Neutrophil (primary cell): Measurements from ENCODE around the gene TMEM233.

ENCODE experiments used
- H3K27ac ChIP-seq: fragments of 200-600 bp; sonication (generic); 2 replicates; pipeline ENCODE4 v1.5.1; 2016; ENCODE audit warnings: mild to moderate bottlenecking, moderate library complexity
- H3K27me3 ChIP-seq: fragments of 200-600 bp; sonication (generic); 2 replicates; pipeline ENCODE4 v1.6.0; 2016; ENCODE audit warnings: mild to moderate bottlenecking
- H3K36me3 ChIP-seq: fragments of 200-600 bp; sonication (generic); 2 replicates; pipeline ENCODE4 v1.5.1; 2017
- H3K4me1 ChIP-seq, 2 experiments: fragments of 200-600 bp in 1 of 2; sonication (generic) in 1 of 2; 1 replicate in 1 of 2; 2 replicates in 1 of 2; pipeline versions ENCODE4 v1.5.1 to v1.6.1; 2013 to 2016; ENCODE audit warnings: low read depth in 1 of 2, low read length in 1 of 2, mild to moderate bottlenecking in 1 of 2, moderate library complexity in 1 of 2; ENCODE audit not compliant: control insufficient read depth in 1 of 2, insufficient read depth in 1 of 2
- H3K4me3 ChIP-seq, 2 experiments: fragments of 200-600 bp in 1 of 2; sonication (generic) in 1 of 2; 1 replicate in 1 of 2; 2 replicates in 1 of 2; pipeline ENCODE4 v1.5.1; 2013 to 2016; ENCODE audit warnings: low read depth in 1 of 2, low read length in 1 of 2, mild to moderate bottlenecking in 1 of 2, moderate library complexity in 1 of 2
- H3K9me3 ChIP-seq: fragments of 200-600 bp; sonication (generic); 2 replicates; pipeline ENCODE4 v1.5.1; 2016
- CTCF ChIP-seq: fragments of 200-600 bp; sonication (generic); IDR thresholded peaks from 2 replicates; pipeline ENCODE4 v1.5.1; 2016; ENCODE audit warnings: antibody characterized with exemption

TMEM233 gene

DNA sequence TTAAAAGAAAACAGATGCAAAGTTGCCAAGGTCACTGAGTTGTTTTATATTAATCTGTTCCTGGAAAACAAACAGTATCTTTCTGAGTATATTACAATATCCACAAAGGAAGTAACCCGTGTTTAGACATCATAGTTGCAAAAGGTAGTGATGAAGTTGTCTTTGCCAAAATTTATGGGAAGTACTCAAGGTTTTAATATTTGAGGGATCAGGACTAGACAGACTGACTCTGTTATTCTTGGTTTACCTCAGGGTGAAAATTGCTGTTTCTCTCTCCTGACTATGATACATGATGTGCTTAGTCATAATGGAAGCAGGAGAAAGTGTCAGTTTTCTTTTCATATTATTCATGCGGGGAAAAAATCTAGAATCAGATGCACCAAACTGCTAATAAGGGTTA lies 28.3 kb downstream of the TMEM233 start:
- Histone ChIP-seq H3K4me1 (no peaks in the 10 kb centered on the region), H3K27ac (no peak overlapping the region), H3K36me3 (no peaks in the 10 kb centered on the region), H3K27me3 (peaks cover 23% of the 10 kb centered on the region), H3K4me3 (no peak overlapping the region), H3K9me3 (no peaks in the 10 kb centered on the region)
- TF ChIP-seq CTCF, result no peak

DNA sequence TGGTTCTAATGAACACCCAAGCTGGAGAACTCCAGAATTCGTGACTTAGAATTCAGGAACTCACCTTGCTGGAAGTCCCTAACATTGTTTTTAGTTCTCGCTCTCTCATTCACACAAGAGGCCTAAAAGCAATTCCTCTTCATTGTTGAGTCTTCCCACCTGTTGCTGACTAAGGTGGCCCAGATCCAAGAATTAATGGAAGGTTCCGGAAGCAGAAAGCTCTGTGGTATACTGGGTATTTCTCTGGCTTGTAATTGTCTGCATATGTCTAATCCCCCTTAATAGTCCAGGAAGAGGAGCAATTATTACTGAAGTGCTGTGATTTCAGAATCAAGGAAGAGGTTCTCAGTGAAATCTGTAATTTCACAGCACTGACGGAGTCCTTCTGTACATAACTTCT lies 31.4 kb downstream of the TMEM233 start:
- no peak overlapping the region for H3K4me3 ChIP-seq
- no peak for TF ChIP-seq CTCF
- H3K4me1 ChIP-seq, result no peaks in the 10 kb centered on the region
- peaks cover 23% of the 10 kb centered on the region for H3K27me3 ChIP-seq
- no peaks in the 10 kb centered on the region for H3K36me3 ChIP-seq
- no peaks in the 10 kb centered on the region for H3K9me3 ChIP-seq
- H3K27ac ChIP-seq, result no peak overlapping the region

GRCh38 chr12:119627019-119627643 lies 33.6 kb downstream of the TMEM233 start:
- Histone ChIP-seq H3K27ac (no peak overlapping the region), H3K27me3 (peaks cover 20% of the 10 kb centered on the region), H3K36me3 (no peaks in the 10 kb centered on the region), H3K9me3 (no peaks in the 10 kb centered on the region), H3K4me3 (no peak overlapping the region), H3K4me1 (no peaks in the 10 kb centered on the region)
- TF ChIP-seq CTCF, result no peak

DNA sequence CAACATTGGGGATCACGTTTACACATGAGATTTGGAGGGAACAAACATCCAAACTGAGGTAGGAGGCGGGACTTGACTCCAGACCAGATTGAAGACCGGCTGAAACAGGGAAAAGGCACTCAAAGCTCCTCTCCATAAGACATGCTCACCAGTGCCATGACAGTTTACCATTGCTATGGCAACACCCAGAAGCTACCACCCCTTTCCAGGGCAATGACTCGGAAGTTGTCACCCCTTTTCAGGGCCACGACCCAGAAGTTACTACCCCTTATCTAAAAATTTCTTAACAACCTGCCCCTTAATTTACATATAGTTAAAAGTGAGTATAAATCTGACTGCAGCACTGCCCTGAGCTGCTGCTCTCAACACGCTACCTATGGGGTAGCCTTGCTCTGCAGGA lies 34.1 kb downstream of the TMEM233 start:
- Histone ChIP-seq H3K4me1 (no peaks in the 10 kb centered on the region), H3K27ac (no peak overlapping the region), H3K4me3 (no peak overlapping the region), H3K36me3 (no peaks in the 10 kb centered on the region), H3K27me3 (peaks cover 16% of the 10 kb centered on the region), H3K9me3 (no peaks in the 10 kb centered on the region)
- no peak for TF ChIP-seq CTCF

GRCh38 chr12:119630223-119630780 lies 36.7 kb downstream of the TMEM233 start:
- Histone ChIP-seq H3K27me3 (peaks cover 36% of the 10 kb centered on the region), H3K36me3 (no peaks in the 10 kb centered on the region), H3K9me3 (no peaks in the 10 kb centered on the region), H3K4me3 (no peak overlapping the region), H3K4me1 (no peaks in the 10 kb centered on the region), H3K27ac (no peak overlapping the region)
- TF ChIP-seq CTCF, result no peak
